Activated CD4-positive, alpha-beta memory T cell treated with anti-CD3 and anti-CD28 coated beads, Interleukin-2, amount 10 ng/mL, durations not matched to agents 7 days and 5 days (primary cell): ENCODE measurements around the gene TMEM163. TPM values are rescaled to one million over a fixed set of nuclear protein-coding genes. Genes with fewer than 3 reads are reported as not detected.

Experiments used
- CTCF ChIA-PET: fragments of 350-600 bp; sonication (Branson Sonifier 250); formaldehyde crosslinking; loops from one replicate; lab custom pipeline; 2021; ENCODE audit warnings: antibody characterized with exemption, inconsistent platforms; lab: Charles Lee
- POLR2A ChIA-PET: fragments of 350-600 bp; sonication (Branson Sonifier 250); formaldehyde crosslinking; loops from one replicate; lab custom pipeline; 2021; ENCODE audit warnings: antibody characterized with exemption; lab: Charles Lee
- DNase-seq: peaks from one replicate; pipeline ENCODE4 v3.0.0-alpha.2; 2020
- H3K27ac Mint-ChIP-seq: one replicate; pipeline ENCODE4 v1.8.0; 2021; ENCODE audit warnings: mild to moderate bottlenecking, mixed read lengths
- H3K27me3 Mint-ChIP-seq: one replicate; pipeline ENCODE4 v1.8.0; 2021; ENCODE audit warnings: mixed read lengths
- H3K36me3 Mint-ChIP-seq: one replicate; pipeline ENCODE4 v1.8.0; 2021; ENCODE audit warnings: low read depth, mixed read lengths
- H3K4me1 Mint-ChIP-seq: one replicate; pipeline ENCODE4 v1.8.0; 2021; ENCODE audit warnings: mixed read lengths
- H3K4me3 Mint-ChIP-seq: one replicate; pipeline ENCODE4 v1.8.0; 2021; ENCODE audit warnings: mild to moderate bottlenecking, mixed read lengths
- H3K9me3 Mint-ChIP-seq: one replicate; pipeline ENCODE4 v1.8.0; 2021; ENCODE audit warnings: mixed read lengths
- total RNA-seq, 2 experiments: library from RNA; stranded (reverse); gene quantifications; one replicate each; pipeline ENCODE4 v1.2.3, GENCODE V29; 2021

TMEM163 gene
- total RNA-seq, 2 experiments from 2014 or later = 1.8 to 2.3 TPM

GRCh38 chr2:134425724-134426496, 292.9 kb downstream of the TMEM163 start:
- no peak overlapping the region for H3K27ac Mint-ChIP-seq
- POLR2A ChIA-PET = interaction anchor here (0.9 kb wide), 1 partner anchor 15 kb away, joined by 3 read pairs; no protein-coding TSS in a partner anchor
- no peaks in the 10 kb centered on the region for H3K9me3 Mint-ChIP-seq
- CTCF ChIA-PET = interaction anchor here (1.0 to 1.2 kb wide), 2 partner anchors 25 to 218 kb away, joined by 3 to 5 read pairs; no protein-coding TSS in a partner anchor
- no peak for DNase-seq
- H3K27me3 Mint-ChIP-seq = no peaks in the 10 kb centered on the region
- peaks cover 4% of the 10 kb centered on the region for H3K36me3 Mint-ChIP-seq
- no peak overlapping the region for H3K4me3 Mint-ChIP-seq
- peaks cover 15% of the 10 kb centered on the region for H3K4me1 Mint-ChIP-seq

DNA sequence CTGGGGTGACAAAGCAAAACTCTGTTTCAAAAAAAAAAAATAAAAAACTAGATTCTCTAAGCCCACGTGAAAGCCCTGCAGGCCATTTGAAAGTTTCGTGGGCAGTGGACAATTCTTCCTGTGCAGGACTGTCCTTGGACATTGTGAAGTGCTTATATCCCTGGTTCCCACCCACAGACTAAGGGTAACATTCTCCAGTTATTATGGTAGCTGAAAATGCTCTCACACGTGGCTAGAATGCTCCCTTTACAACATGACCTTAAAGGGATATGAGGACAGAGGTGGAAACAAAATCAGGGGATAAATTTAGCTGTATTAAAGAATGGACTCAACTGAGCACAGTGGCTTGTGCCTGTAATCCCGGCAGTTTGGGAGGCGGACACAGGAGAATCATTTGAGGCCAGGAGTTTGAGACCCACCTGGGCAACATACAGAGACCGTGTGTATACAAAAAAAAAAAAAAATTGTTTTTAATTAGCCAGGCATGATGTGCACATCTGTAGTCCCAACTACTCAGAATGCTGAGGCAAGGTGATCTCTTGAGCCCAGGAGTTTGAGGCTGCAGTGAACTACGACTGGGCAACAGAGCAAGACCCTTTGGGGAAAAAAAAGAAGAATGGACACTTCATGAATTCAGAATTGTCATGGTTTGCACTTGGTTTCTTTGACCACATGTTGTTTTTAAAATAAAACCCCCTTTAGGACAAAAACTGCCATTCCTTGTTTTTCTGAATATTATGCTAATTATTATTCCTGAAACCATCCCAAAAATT, 297.1 kb downstream of the TMEM163 start:
- CTCF ChIA-PET = interaction anchor here (1.2 to 1.7 kb wide), 3 partner anchors 10 to 193 kb away, joined by 3 to 4 read pairs (median 3); no protein-coding TSS in a partner anchor
- H3K9me3 Mint-ChIP-seq = no peaks in the 10 kb centered on the region
- POLR2A ChIA-PET = no interaction called here

DNA sequence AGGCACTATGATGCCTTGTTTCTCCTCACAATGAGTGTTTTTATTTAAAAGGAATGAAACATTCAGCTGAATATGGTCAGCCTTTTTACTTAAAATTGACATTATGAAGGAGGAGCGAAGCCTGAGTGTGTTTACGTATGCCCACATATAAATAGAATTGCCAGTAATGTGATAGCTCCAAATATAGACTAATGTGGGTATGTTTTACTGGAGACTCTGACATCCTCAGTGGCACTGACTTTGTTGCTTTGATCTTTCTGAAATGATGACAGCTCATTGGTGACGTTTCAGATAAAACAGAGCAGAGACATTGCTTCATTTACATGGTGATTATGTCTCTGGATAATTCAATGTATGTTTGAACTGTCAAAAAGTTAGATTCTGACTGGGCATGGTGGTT, 297.9 kb downstream of the TMEM163 start:
- H3K27me3 Mint-ChIP-seq = no peaks in the 10 kb centered on the region
- H3K36me3 Mint-ChIP-seq = peaks cover under 1% of the 10 kb centered on the region
- no peak for DNase-seq
- POLR2A ChIA-PET = no interaction called here
- H3K9me3 Mint-ChIP-seq = no peaks in the 10 kb centered on the region
- H3K27ac Mint-ChIP-seq = no peak overlapping the region
- H3K4me1 Mint-ChIP-seq = peaks cover 10% of the 10 kb centered on the region
- CTCF ChIA-PET = interaction anchor here (1.2 to 1.7 kb wide), 4 partner anchors 30 to 362 kb away, joined by 3 to 4 read pairs (median 3); no protein-coding TSS in a partner anchor
- no peak overlapping the region for H3K4me3 Mint-ChIP-seq

More for the DNA sequence above, 297.1 kb downstream of the TMEM163 start:
- peaks cover 15% of the 10 kb centered on the region for H3K4me1 Mint-ChIP-seq
- H3K27ac Mint-ChIP-seq = no peak overlapping the region
- H3K4me3 Mint-ChIP-seq = no peak overlapping the region
- peaks cover 4% of the 10 kb centered on the region for H3K36me3 Mint-ChIP-seq
- H3K27me3 Mint-ChIP-seq = no peaks in the 10 kb centered on the region
- no peak for DNase-seq

DNA sequence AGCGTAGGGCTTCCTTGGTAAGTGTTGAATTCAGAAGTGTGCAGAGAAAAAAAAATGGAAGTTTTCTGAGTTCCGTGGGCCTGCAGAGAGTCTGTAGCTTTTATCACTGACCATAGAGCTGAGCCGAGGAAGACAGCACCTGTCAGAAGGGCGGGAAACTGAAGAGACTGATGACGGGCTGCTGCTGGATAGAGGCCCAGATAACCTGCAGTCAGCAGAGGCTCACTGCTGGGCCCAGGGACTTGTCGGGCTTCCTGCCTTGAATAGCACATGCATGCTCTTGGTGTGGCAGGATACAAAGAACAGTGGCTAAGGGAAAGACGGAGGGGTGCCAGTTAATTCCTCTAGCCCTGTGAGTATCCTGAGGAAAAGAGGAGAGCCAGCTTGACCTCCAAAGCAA, 298.5 kb downstream of the TMEM163 start:
- H3K27me3 Mint-ChIP-seq = no peaks in the 10 kb centered on the region
- peaks cover 4% of the 10 kb centered on the region for H3K4me1 Mint-ChIP-seq
- H3K36me3 Mint-ChIP-seq = no peaks in the 10 kb centered on the region
- no peaks in the 10 kb centered on the region for H3K9me3 Mint-ChIP-seq
- ChIA-PET CTCF (interaction anchor here (1.2 to 1.5 kb wide), 2 partner anchors 174 to 363 kb away, joined by 3 read pairs; no protein-coding TSS in a partner anchor), POLR2A (no interaction called here)
- no peak for DNase-seq
- no peak overlapping the region for H3K27ac Mint-ChIP-seq
- no peak overlapping the region for H3K4me3 Mint-ChIP-seq

DNA sequence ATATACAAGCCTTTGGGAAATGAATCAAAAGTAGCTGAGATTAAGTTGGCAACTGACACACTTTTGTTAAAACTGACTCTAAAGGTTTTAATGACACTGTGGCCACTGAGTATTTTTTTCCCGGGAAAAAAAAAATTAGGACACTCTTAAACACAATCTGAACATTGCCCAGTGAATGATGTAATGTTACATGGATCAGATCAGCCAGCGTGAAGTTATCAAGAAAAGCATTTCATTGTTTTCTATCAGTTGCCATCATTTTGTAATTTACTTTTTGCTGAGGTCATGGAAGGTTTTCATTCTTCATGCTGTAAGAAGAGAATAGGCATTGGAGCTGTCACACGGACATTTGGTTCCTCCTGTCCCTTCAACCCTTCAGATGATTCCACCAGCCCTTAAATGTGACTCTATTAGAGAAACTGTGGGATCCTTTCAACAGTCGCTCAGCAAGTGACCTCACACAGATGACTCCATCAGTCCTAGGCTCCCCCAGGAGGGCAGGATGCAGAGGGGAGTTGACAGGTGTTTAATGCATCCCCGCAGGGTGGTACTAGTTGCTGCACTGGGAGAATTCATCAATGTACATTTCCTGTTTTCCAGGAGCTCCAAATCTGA, 300.7 kb downstream of the TMEM163 start:
- Mint-ChIP-seq H3K4me3 (no peak overlapping the region), H3K27me3 (no peaks in the 10 kb centered on the region), H3K36me3 (peaks cover 3% of the 10 kb centered on the region), H3K4me1 (no peaks in the 10 kb centered on the region), H3K27ac (no peak overlapping the region), H3K9me3 (no peaks in the 10 kb centered on the region)
- ChIA-PET CTCF (interaction anchor here (0.9 to 1.8 kb wide), 4 partner anchors 14 to 300 kb away, joined by 3 to 7 read pairs (median 4); no protein-coding TSS in a partner anchor), POLR2A (no interaction called here)
- no peak for DNase-seq

- Mint-ChIP-seq H3K9me3 (no peaks in the 10 kb centered on the region), H3K36me3 (peaks cover 3% of the 10 kb centered on the region), H3K4me1 (peaks cover 6% of the 10 kb centered on the region), H3K27me3 (no peaks in the 10 kb centered on the region), H3K4me3 (no peak overlapping the region), H3K27ac (no peak overlapping the region)
- DNase-seq = no peak
- ChIA-PET POLR2A (no interaction called here), CTCF (interaction anchor here (1.9 kb wide), 1 partner anchor 299 kb away, joined by 7 read pairs; no protein-coding TSS in a partner anchor)
These were observed 302.2 kb downstream of the TMEM163 start for GRCh38 chr2:134416637-134417036.

GRCh38 chr2:134416018-134416417, 302.8 kb downstream of the TMEM163 start:
- no peak overlapping the region for H3K4me3 Mint-ChIP-seq
- no peak overlapping the region for H3K27ac Mint-ChIP-seq
- no peaks in the 10 kb centered on the region for H3K27me3 Mint-ChIP-seq
- ChIA-PET POLR2A (no interaction called here), CTCF (interaction anchor here (1.2 to 1.9 kb wide), 2 partner anchors 298 to 308 kb away, joined by 3 to 7 read pairs; no protein-coding TSS in a partner anchor)
- no peaks in the 10 kb centered on the region for H3K9me3 Mint-ChIP-seq
- peaks cover 3% of the 10 kb centered on the region for H3K36me3 Mint-ChIP-seq
- no peak for DNase-seq
- peaks cover 12% of the 10 kb centered on the region for H3K4me1 Mint-ChIP-seq

DNA sequence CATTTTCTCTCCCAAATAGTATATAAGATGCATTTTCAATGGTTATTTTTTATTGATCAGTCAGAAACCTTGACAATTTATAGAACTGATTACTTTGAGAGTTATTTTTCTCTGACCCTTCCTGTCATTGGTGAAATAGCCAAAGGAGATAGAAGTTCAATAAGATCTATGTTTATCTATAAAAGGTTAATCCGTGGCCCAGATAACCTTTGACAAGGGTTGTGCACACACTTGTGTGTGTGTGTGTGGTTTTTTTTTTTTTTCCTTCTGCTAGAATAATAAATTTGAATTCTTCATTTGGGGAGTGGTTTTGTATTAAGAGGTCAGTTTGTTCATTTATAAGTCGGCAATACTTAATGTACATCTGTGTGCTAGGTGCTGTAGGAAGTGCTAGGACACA, 304.9 kb downstream of the TMEM163 start:
- Mint-ChIP-seq H3K4me1 (peaks cover 27% of the 10 kb centered on the region), H3K9me3 (no peaks in the 10 kb centered on the region), H3K4me3 (no peak overlapping the region), H3K27ac (no peak overlapping the region), H3K36me3 (peaks cover 3% of the 10 kb centered on the region), H3K27me3 (no peaks in the 10 kb centered on the region)
- ChIA-PET CTCF (interaction anchor here (3.4 to 6.2 kb wide), 2 partner anchors 169 to 296 kb away, joined by 41 to 141 read pairs; no protein-coding TSS in a partner anchor), POLR2A (no interaction called here)
- DNase-seq = no peak

DNA sequence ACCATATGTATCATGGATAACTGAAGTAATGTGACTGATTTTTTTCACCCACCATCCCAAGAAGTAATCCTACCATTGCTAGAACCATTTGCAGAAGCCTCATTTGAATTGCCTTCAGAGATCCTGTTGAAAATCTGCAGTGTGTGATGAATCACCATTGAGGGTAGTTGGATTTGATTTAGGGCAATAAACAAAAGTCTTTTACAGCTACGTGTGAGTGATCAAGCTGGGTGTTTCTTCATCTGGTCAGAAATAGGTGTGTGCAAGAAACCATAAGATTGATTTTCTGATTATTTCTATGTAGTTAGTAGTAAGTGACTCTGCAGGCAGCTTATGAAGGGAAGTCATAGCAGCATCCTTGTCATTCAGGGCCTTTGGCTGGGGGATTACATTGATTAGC, 305.4 kb downstream of the TMEM163 start:
- no peak overlapping the region for H3K27ac Mint-ChIP-seq
- ChIA-PET CTCF (interaction anchor here (1.9 to 6.2 kb wide), 6 partner anchors 15 to 528 kb away, joined by 5 to 141 read pairs (median 24); no protein-coding TSS in a partner anchor), POLR2A (no interaction called here)
- DNase-seq = no peak
- peaks cover 29% of the 10 kb centered on the region for H3K4me1 Mint-ChIP-seq
- H3K27me3 Mint-ChIP-seq = no peaks in the 10 kb centered on the region
- H3K9me3 Mint-ChIP-seq = no peaks in the 10 kb centered on the region
- H3K4me3 Mint-ChIP-seq = no peak overlapping the region
- H3K36me3 Mint-ChIP-seq = peaks cover 3% of the 10 kb centered on the region

GRCh38 chr2:134412639-134412999, 306.2 kb downstream of the TMEM163 start:
- ChIA-PET CTCF (interaction anchor here (0.7 to 6.2 kb wide), 27 partner anchors 10 to 527 kb away, joined by 3 to 141 read pairs (median 3); partner anchors contain the start of gene MGAT5), POLR2A (interaction anchor here (1.8 to 2.3 kb wide), 2 partner anchors 166 to 294 kb away, joined by 6 to 23 read pairs; no protein-coding TSS in a partner anchor)
- H3K9me3 Mint-ChIP-seq = no peaks in the 10 kb centered on the region
- peaks cover 34% of the 10 kb centered on the region for H3K4me1 Mint-ChIP-seq
- H3K27me3 Mint-ChIP-seq = no peaks in the 10 kb centered on the region
- peaks cover 3% of the 10 kb centered on the region for H3K36me3 Mint-ChIP-seq
- no peak overlapping the region for H3K4me3 Mint-ChIP-seq
- no peak overlapping the region for H3K27ac Mint-ChIP-seq
- no peak for DNase-seq

DNA sequence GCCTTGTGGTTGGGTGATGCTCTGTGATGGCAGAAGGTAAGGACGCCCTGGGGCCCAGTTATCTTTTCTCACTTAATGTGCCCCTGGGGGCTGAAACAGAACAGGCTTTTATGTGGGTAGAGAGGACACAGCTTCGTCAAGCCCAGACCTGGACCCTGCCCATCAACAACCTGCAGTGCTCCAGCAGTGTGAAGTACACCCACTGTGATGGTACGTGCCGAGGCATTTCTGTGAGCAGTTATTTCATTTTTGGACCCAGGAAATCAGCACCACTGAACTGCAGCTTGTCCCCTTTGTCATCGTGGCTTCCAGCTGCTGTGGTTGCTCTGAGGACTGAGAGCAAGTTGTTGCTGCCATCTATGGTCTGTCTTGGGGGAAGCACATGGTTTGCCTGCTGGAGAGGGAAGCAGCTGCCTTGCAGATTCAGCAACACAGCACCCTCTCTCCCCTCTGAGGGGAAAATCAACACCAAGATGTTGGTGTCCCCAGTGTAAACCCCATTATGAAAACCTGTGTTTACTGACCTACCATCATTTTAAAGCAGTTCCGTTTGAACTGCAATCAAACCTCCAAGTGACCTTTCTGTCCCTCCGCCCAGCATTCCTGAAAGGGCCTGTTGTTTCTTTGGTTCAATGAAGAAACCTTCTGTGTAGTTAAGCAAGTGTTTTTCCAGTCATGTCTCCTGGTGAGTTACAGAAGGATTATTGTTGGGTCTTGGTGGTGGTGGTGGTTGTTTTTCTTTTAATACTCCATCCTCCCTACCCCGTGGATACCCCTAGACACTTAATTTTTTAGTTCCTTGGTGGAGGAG, 306.8 kb downstream of the TMEM163 start:
- POLR2A ChIA-PET = interaction anchor here (1.1 to 2.3 kb wide), 3 partner anchors 123 to 293 kb away, joined by 3 to 23 read pairs (median 6); no protein-coding TSS in a partner anchor
- no peaks in the 10 kb centered on the region for H3K27me3 Mint-ChIP-seq
- peaks cover 35% of the 10 kb centered on the region for H3K4me1 Mint-ChIP-seq
- no peaks in the 10 kb centered on the region for H3K9me3 Mint-ChIP-seq
- DNase-seq = peak; percentile 74
- H3K36me3 Mint-ChIP-seq = peaks cover 3% of the 10 kb centered on the region
- no peak overlapping the region for H3K4me3 Mint-ChIP-seq
- no peak overlapping the region for H3K27ac Mint-ChIP-seq
- CTCF ChIA-PET = interaction anchor here (0.7 to 6.2 kb wide), 39 partner anchors 11 to 527 kb away, joined by 3 to 141 read pairs (median 3); partner anchors contain the start of gene MGAT5
